Measurements from ENCODE around the gene ZXDA.
"Not testable (repeated sequence)": the region's sequence is repeated elsewhere in the genome, so short reads cannot be mapped to it uniquely, and the experiment has no call there.

Gene ZXDA

DNA sequence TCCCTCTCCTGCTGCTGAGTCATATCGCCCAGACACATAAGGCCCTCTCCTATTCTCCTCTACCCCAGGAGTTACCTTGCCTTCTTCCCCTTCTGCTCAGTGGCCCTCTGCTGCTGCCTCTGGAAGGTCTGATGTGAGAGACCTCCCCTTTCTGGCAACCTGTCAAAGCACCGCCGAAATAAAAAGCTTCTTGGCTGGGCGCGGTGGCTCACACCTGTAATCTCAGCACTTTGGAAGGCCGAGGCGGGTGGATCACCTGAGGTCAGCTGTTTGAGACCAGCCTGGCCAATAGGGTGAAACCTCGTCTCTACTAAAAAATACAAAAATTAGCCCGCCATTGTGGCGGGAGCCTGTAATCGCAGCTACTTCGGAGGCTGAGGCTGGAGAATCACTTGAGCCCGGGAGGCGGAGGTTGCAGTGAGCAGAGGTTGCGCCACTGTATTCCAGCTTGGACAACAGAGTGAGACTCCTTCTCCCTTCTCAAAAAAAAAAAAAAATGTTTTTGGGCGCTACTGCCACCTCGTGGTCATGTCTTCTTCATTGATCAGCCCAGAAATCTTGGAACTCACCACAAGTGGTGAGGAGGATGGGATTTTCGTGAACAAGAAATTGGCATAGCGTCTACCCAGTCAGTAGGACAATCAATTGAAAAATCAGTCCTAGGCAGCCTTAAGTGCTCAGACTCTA lies 8.6 kb upstream of the ZXDA start:
- no peak for DNase-seq (ENCODE audit: low spot score)
- Histone ChIP-seq H4K8ac (ENCODE audit: low read depth, low read length) (no peak overlapping the region), H3K27ac (replicated peaks; ENCODE audit: low read length) (no peak overlapping the region), H3K14ac (ENCODE audit: low read length) (no peak overlapping the region), H2BK5ac (ENCODE audit: low read length) (no peak overlapping the region), H3K23ac (ENCODE audit: low read depth, low read length, poor library complexity) (no peak overlapping the region), H3K4me3 (ENCODE audit: low read length in 2 of 2) (no peak overlapping the region), H3K4me2 (ENCODE audit: insufficient read depth, low read length, poor library complexity, severe bottlenecking) (no peak overlapping the region), H2BK15ac (ENCODE audit: low read length) (no peak overlapping the region), H2AFZ (ENCODE audit: low read length) (no peak overlapping the region), H3K36me3 (replicated peaks in 1 of 2; ENCODE audit: control insufficient read depth in 2 of 2, insufficient read depth in 2 of 2, low read length in 2 of 2) (no peaks in the 10 kb centered on the region), H4K91ac (ENCODE audit: low read depth, low read length, poor library complexity) (no peak overlapping the region), H3K4ac (ENCODE audit: low read length) (no peak overlapping the region), H3K9ac (ENCODE audit: low read depth, low read length, poor library complexity) (no peak overlapping the region), H3K4me1 (ENCODE audit: control insufficient read depth in 2 of 2, insufficient read depth in 1 of 2, low read depth in 1 of 2, low read length in 2 of 2) (no peaks in the 10 kb centered on the region), H2BK12ac (ENCODE audit: low read length) (no peak overlapping the region), H3K9me3 (replicated peaks in 1 of 2; ENCODE audit: control insufficient read depth in 2 of 2, insufficient read depth in 1 of 2, low read depth in 1 of 2, low read length in 2 of 2) (no peaks in the 10 kb centered on the region), H2BK120ac (ENCODE audit: low read depth, low read length) (no peak overlapping the region), H3K18ac (ENCODE audit: low read length) (no peak overlapping the region), H3K27me3 (ENCODE audit: control insufficient read depth in 3 of 3, insufficient read depth in 3 of 3, low read depth in 1 of 3, low read length in 3 of 3) (peaks cover 0 to 12% (median 0%) of the 10 kb centered on the region in 3 experiments), H2AK5ac (ENCODE audit: low read depth, low read length) (no peak overlapping the region), H3K79me1 (ENCODE audit: low read depth, low read length) (no peaks in the 10 kb centered on the region)
- no CpG with 5 or more reads among the region's 19 CpGs for WGBS, 2 donors (ENCODE audit: extremely low coverage in 2 of 2, insufficient read length in 2 of 2, insufficient replicate concordance in 1 of 2)

DNA sequence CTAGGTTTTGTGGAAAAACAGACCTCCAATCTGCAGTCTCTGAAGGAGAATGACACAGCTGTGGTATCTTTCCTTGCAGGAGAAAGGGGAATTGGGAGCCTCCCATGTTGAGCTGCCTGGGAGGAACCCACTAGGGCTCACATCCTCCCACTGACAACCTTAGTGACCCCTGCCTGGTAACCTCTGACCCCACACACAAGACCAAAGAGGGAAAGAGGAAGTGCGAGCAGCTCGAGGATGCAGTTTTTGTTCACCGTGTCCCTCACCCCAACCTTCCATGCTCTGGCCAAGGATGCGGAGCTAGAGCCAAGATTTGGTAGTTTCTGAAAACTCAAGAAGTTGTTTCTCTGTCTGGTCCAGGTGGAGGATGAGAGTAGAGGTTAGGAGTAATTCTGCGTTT lies 5.4 kb upstream of the ZXDA start:
- H4K91ac ChIP-seq (ENCODE audit: low read depth, low read length, poor library complexity): no peak overlapping the region
- no peaks in the 10 kb centered on the region for H3K27me3 ChIP-seq (ENCODE audit: control insufficient read depth in 3 of 3, insufficient read depth in 3 of 3, low read depth in 1 of 3, low read length in 3 of 3)
- H3K79me1 ChIP-seq (ENCODE audit: low read depth, low read length): no peaks in the 10 kb centered on the region
- no peak overlapping the region for H4K8ac ChIP-seq (ENCODE audit: low read depth, low read length)
- no peak overlapping the region for H2BK15ac ChIP-seq (ENCODE audit: low read length)
- H2BK5ac ChIP-seq (ENCODE audit: low read length): no peak overlapping the region
- H2AK5ac ChIP-seq (ENCODE audit: low read depth, low read length): no peak overlapping the region
- no peak overlapping the region for H3K4me3 ChIP-seq (ENCODE audit: low read length in 2 of 2)
- no peaks in the 10 kb centered on the region for H3K36me3 ChIP-seq (replicated peaks in 1 of 2; ENCODE audit: control insufficient read depth in 2 of 2, insufficient read depth in 2 of 2, low read length in 2 of 2)
- H2BK12ac ChIP-seq (ENCODE audit: low read length): no peak overlapping the region
- H3K14ac ChIP-seq (ENCODE audit: low read length): no peak overlapping the region
- no peak overlapping the region for H3K4ac ChIP-seq (ENCODE audit: low read length)
- H3K4me1 ChIP-seq (ENCODE audit: control insufficient read depth in 2 of 2, insufficient read depth in 1 of 2, low read depth in 1 of 2, low read length in 2 of 2): no peaks in the 10 kb centered on the region
- H2BK120ac ChIP-seq (ENCODE audit: low read depth, low read length): no peak overlapping the region
- no peaks in the 10 kb centered on the region for H3K9me3 ChIP-seq (replicated peaks in 1 of 2; ENCODE audit: control insufficient read depth in 2 of 2, insufficient read depth in 1 of 2, low read depth in 1 of 2, low read length in 2 of 2)
- no peak for DNase-seq (ENCODE audit: low spot score)
- H3K23ac ChIP-seq (ENCODE audit: low read depth, low read length, poor library complexity): no peak overlapping the region
- H2AFZ ChIP-seq (ENCODE audit: low read length): no peak overlapping the region
- H3K4me2 ChIP-seq (ENCODE audit: insufficient read depth, low read length, poor library complexity, severe bottlenecking): no peak overlapping the region
- no CpG with 5 or more reads among the region's 5 CpGs for WGBS, 2 donors (ENCODE audit: extremely low coverage in 2 of 2, insufficient read length in 2 of 2, insufficient replicate concordance in 1 of 2)
- no peak overlapping the region for H3K9ac ChIP-seq (ENCODE audit: low read depth, low read length, poor library complexity)
- H3K18ac ChIP-seq (ENCODE audit: low read length): no peak overlapping the region
- H3K27ac ChIP-seq (replicated peaks; ENCODE audit: low read length): no peak overlapping the region

GRCh38 chrX:57909595-57910286 lies 517 bp downstream of the ZXDA start:
- not testable (repeated sequence) for H3K23ac ChIP-seq (ENCODE audit: low read depth, low read length, poor library complexity); DNase-seq (ENCODE audit: low spot score); H2BK120ac ChIP-seq (ENCODE audit: low read depth, low read length); H3K4ac ChIP-seq (ENCODE audit: low read length); H3K79me1 ChIP-seq (ENCODE audit: low read depth, low read length); H3K9me3 ChIP-seq (replicated peaks in 1 of 2; ENCODE audit: control insufficient read depth in 2 of 2, insufficient read depth in 1 of 2, low read depth in 1 of 2, low read length in 2 of 2); H3K4me1 ChIP-seq (ENCODE audit: control insufficient read depth in 2 of 2, insufficient read depth in 1 of 2, low read depth in 1 of 2, low read length in 2 of 2); H2BK15ac ChIP-seq (ENCODE audit: low read length); H3K9ac ChIP-seq (ENCODE audit: low read depth, low read length, poor library complexity); H2BK12ac ChIP-seq (ENCODE audit: low read length); H4K91ac ChIP-seq (ENCODE audit: low read depth, low read length, poor library complexity); H3K27me3 ChIP-seq (ENCODE audit: control insufficient read depth in 3 of 3, insufficient read depth in 3 of 3, low read depth in 1 of 3, low read length in 3 of 3); H2BK5ac ChIP-seq (ENCODE audit: low read length); H4K8ac ChIP-seq (ENCODE audit: low read depth, low read length); H3K18ac ChIP-seq (ENCODE audit: low read length); H3K36me3 ChIP-seq (replicated peaks in 1 of 2; ENCODE audit: control insufficient read depth in 2 of 2, insufficient read depth in 2 of 2, low read length in 2 of 2); H2AFZ ChIP-seq (ENCODE audit: low read length); H3K14ac ChIP-seq (ENCODE audit: low read length); H2AK5ac ChIP-seq (ENCODE audit: low read depth, low read length); H3K27ac ChIP-seq (replicated peaks; ENCODE audit: low read length)
- Histone ChIP-seq H3K4me3 (ENCODE audit: low read length in 2 of 2) (peak overlapping the region in 1 of 2 donors; percentile 66), H3K4me2 (ENCODE audit: insufficient read depth, low read length, poor library complexity, severe bottlenecking) (peak overlapping the region; percentile 25)
- WGBS, 2 donors (ENCODE audit: extremely low coverage in 2 of 2, insufficient read length in 2 of 2, insufficient replicate concordance in 1 of 2): no CpG with 5 or more reads among the region's 72 CpGs

- H4K8ac ChIP-seq (ENCODE audit: low read depth, low read length); H2BK15ac ChIP-seq (ENCODE audit: low read length); H3K79me1 ChIP-seq (ENCODE audit: low read depth, low read length); H3K27ac ChIP-seq (replicated peaks; ENCODE audit: low read length); H3K9ac ChIP-seq (ENCODE audit: low read depth, low read length, poor library complexity); H3K18ac ChIP-seq (ENCODE audit: low read length); H3K4ac ChIP-seq (ENCODE audit: low read length); H3K36me3 ChIP-seq (replicated peaks in 1 of 2; ENCODE audit: control insufficient read depth in 2 of 2, insufficient read depth in 2 of 2, low read length in 2 of 2); H3K14ac ChIP-seq (ENCODE audit: low read length); H3K27me3 ChIP-seq (ENCODE audit: control insufficient read depth in 3 of 3, insufficient read depth in 3 of 3, low read depth in 1 of 3, low read length in 3 of 3); H4K91ac ChIP-seq (ENCODE audit: low read depth, low read length, poor library complexity); H3K23ac ChIP-seq (ENCODE audit: low read depth, low read length, poor library complexity); H3K4me2 ChIP-seq (ENCODE audit: insufficient read depth, low read length, poor library complexity, severe bottlenecking); H2AFZ ChIP-seq (ENCODE audit: low read length); H3K4me1 ChIP-seq (ENCODE audit: control insufficient read depth in 2 of 2, insufficient read depth in 1 of 2, low read depth in 1 of 2, low read length in 2 of 2); H2BK12ac ChIP-seq (ENCODE audit: low read length); H3K9me3 ChIP-seq (replicated peaks in 1 of 2; ENCODE audit: control insufficient read depth in 2 of 2, insufficient read depth in 1 of 2, low read depth in 1 of 2, low read length in 2 of 2); H2AK5ac ChIP-seq (ENCODE audit: low read depth, low read length); DNase-seq (ENCODE audit: low spot score); H2BK5ac ChIP-seq (ENCODE audit: low read length); H2BK120ac ChIP-seq (ENCODE audit: low read depth, low read length): not testable (repeated sequence)
- H3K4me3 ChIP-seq (ENCODE audit: low read length in 2 of 2): peak overlapping the region in 1 of 2 donors; percentile 62
- no CpG with 5 or more reads among the region's 28 CpGs for WGBS, 2 donors (ENCODE audit: extremely low coverage in 2 of 2, insufficient read length in 2 of 2, insufficient replicate concordance in 1 of 2)
Measured at GRCh38 chrX:57908972-57909594, 1.2 kb downstream of the ZXDA start.
